Measurements from ENCODE around the gene TIAM1.

The TIAM1 gene, protein sequence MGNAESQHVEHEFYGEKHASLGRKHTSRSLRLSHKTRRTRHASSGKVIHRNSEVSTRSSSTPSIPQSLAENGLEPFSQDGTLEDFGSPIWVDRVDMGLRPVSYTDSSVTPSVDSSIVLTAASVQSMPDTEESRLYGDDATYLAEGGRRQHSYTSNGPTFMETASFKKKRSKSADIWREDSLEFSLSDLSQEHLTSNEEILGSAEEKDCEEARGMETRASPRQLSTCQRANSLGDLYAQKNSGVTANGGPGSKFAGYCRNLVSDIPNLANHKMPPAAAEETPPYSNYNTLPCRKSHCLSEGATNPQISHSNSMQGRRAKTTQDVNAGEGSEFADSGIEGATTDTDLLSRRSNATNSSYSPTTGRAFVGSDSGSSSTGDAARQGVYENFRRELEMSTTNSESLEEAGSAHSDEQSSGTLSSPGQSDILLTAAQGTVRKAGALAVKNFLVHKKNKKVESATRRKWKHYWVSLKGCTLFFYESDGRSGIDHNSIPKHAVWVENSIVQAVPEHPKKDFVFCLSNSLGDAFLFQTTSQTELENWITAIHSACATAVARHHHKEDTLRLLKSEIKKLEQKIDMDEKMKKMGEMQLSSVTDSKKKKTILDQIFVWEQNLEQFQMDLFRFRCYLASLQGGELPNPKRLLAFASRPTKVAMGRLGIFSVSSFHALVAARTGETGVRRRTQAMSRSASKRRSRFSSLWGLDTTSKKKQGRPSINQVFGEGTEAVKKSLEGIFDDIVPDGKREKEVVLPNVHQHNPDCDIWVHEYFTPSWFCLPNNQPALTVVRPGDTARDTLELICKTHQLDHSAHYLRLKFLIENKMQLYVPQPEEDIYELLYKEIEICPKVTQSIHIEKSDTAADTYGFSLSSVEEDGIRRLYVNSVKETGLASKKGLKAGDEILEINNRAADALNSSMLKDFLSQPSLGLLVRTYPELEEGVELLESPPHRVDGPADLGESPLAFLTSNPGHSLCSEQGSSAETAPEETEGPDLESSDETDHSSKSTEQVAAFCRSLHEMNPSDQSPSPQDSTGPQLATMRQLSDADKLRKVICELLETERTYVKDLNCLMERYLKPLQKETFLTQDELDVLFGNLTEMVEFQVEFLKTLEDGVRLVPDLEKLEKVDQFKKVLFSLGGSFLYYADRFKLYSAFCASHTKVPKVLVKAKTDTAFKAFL (N-terminal part only)

DNA sequence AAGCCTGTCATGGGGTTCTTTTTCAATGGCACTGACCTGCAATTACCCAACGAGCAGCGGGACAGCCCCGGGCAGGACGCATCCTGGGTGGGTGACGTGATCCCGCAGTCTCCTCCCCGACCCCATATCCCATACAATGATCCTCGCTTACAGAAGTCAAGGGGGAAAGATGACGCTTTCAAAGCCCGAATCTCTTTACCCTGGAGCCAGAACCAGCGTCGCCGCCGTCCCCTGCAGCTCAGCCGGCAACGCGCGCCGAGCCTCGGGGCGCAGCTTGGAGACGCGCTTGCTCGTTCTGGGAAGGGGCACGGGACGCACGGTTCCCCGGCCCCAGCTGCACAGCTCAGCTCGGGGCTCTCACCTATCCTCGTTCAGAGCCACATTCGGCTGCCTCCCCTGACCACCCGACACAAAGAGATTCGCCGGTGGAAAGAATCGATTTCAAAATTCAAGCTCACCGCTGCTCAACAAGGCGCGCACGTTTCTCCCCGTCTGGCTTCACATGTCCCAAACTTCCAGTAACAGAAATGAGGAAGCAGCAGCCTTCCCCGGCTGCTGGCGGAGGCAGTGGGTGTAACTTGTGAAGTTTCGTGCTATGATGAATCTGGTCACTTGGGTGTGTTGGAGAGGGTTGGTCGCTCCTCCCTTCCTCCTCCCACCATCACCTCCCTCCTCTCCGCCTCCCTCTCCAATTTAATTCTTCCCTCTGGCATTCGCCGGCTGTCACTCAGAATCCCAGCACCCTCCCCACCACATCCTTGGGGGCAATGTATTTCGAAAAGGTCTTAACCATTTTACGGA lies at the start of gene TIAM1:
Gene TIAM1, minus strand, starts transcription at position 582 of the 801 bp plus-strand sequence. CDS start 77,289 bp downstream, outside the sequence.
- Mint-ChIP-seq H3K9me3 (no peaks in the 10 kb centered on the region), H3K27ac (peak within 1 kb of the TSS; percentile 99), H3K27me3 (peaks cover 5% of the 10 kb centered on the region), H3K4me1 (ENCODE audit: low read depth) (peaks cover 49% of the 10 kb centered on the region), H3K36me3 (ENCODE audit: low read depth) (peaks cover 28% of the 10 kb centered on the region), H3K4me3 (peak within 1 kb of the TSS; percentile 100)
- intact Hi-C loops (cut with micrococcal nuclease): loop anchor here (5.0 kb wide), 1 partner anchor 242 kb away; no protein-coding TSS in a partner anchor

DNA sequence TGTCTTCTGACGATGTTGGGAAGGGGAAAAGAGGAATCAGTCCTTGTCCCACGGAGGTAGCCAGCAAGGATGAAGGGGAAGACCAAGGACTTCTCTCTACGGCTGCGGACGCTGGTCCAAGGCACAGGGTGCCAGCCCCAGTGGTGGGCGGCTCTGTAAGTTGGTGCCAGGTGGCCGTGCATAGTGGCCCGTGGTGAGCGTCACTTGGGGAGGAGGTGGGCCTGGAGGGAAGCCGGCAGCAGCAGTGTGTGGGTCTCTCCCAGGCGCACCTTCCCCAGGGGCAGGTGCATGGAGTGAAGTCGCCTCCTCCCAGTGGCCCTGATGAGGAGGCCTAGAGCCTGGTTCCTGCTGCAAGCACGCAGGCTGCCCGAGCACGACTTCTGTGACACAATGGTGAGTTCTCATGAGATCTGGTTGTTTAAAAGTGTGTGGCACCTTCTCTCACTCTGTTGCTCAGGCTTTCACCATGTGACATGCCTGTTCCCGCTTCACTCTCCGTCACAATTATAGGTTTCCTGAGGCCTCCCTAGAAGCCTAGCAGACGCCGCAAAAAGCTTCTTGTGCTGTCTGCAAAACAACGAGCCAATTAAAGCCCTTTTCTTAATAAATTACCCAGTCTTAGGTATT lies 43.6 kb upstream of the TIAM1 start:
- intact Hi-C loops (cut with micrococcal nuclease): no loop called here
- peaks cover 2% of the 10 kb centered on the region for H3K27me3 Mint-ChIP-seq
- H3K9me3 Mint-ChIP-seq: peaks cover 4% of the 10 kb centered on the region
- no peak overlapping the region for H3K4me3 Mint-ChIP-seq
- H3K36me3 Mint-ChIP-seq (ENCODE audit: low read depth): no peaks in the 10 kb centered on the region
- no peak overlapping the region for H3K27ac Mint-ChIP-seq
- H3K4me1 Mint-ChIP-seq (ENCODE audit: low read depth): peaks cover 2% of the 10 kb centered on the region

DNA sequence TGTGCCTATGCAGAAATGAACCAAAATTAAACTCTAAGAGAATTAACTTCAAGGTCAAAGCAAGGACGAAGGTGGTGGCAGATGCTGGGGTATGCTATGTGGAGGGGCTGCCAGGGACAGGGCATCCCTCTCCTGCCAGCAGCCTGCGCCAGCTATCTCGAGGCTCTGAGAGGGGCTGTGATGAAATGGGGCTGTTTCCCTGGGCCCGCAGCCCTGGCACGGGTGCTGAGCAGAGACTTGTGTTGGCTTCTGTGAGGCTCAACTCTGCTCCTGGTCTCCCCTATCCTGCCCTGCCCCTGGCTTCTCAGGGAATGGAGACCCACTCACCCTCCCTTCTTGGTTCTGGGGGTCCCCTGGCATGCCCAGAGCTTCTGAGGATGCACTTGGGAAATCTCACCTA lies 41.9 kb upstream of the TIAM1 start:
- H3K27ac Mint-ChIP-seq: no peak overlapping the region
- no peaks in the 10 kb centered on the region for H3K36me3 Mint-ChIP-seq (ENCODE audit: low read depth)
- no peaks in the 10 kb centered on the region for H3K9me3 Mint-ChIP-seq
- no peaks in the 10 kb centered on the region for H3K4me1 Mint-ChIP-seq (ENCODE audit: low read depth)
- H3K4me3 Mint-ChIP-seq: no peak overlapping the region
- intact Hi-C loops (cut with micrococcal nuclease): no loop called here
- peaks cover 8% of the 10 kb centered on the region for H3K27me3 Mint-ChIP-seq

DNA sequence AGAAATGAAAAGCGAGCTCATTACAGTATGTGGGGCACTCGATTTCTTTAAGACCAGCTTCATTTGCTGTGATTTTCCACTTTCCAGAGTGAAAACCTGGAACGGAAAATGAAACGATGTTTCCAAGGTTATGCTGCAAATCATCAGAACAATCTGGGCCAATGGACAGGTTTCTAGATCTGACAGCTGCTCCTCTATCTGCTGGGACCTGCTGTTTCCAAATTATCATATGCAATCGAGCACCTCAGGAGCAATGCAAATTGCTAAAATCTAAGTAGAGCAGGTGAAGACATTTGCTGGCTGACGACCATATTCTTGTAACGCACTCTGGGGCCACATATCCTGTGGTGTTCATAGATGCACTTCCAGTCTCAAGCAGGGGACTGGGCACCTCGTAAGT lies 39.7 kb upstream of the TIAM1 start:
- Mint-ChIP-seq H3K27me3 (peaks cover 10% of the 10 kb centered on the region), H3K9me3 (no peaks in the 10 kb centered on the region), H3K36me3 (ENCODE audit: low read depth) (no peaks in the 10 kb centered on the region), H3K27ac (no peak overlapping the region), H3K4me3 (no peak overlapping the region), H3K4me1 (ENCODE audit: low read depth) (no peaks in the 10 kb centered on the region)
- intact Hi-C loops (cut with micrococcal nuclease): no loop called here

DNA sequence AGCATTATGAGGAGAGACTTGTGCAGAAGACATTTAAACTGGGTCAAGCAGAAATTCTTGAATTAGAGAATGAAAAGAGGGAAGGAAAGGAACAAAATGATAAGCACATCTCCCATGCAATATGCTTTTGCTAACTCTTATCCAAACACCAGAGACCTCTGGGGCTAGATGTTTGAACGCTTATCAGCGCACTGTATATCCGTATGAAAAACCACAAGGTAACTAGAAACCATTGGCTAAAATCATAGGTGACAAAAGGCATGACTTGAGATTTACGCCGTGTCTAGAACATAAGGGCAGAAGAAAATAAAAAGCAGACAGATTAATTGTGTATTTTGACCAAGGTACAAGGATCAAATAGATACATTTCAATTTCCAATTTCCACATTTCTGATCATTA lies 38.0 kb upstream of the TIAM1 start:
- no peaks in the 10 kb centered on the region for H3K4me1 Mint-ChIP-seq (ENCODE audit: low read depth)
- H3K4me3 Mint-ChIP-seq: no peak overlapping the region
- H3K27me3 Mint-ChIP-seq: peaks cover 10% of the 10 kb centered on the region
- no peaks in the 10 kb centered on the region for H3K36me3 Mint-ChIP-seq (ENCODE audit: low read depth)
- no peak overlapping the region for H3K27ac Mint-ChIP-seq
- intact Hi-C loops (cut with micrococcal nuclease): no loop called here
- no peaks in the 10 kb centered on the region for H3K9me3 Mint-ChIP-seq

DNA sequence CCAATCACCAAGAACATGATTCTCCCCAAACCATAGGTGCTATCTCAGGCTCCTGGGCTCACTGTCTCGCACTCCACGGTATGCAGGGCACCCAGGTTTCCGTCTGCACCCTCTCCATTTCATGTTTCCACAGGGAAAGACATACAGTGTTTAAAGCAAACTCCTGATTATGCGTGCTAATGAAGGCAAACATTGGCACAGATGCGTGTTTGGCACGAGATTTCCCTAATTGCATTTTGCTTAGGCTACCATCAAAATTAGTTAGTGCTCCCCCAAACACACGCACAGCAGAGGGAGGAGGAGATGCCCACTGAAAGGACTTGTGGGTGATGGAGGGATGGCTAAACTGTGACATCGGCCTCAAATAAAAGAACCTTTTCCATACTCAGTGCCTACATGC lies 32.2 kb upstream of the TIAM1 start:
- Mint-ChIP-seq H3K4me3 (no peak overlapping the region), H3K27ac (no peak overlapping the region), H3K4me1 (ENCODE audit: low read depth) (no peaks in the 10 kb centered on the region), H3K36me3 (ENCODE audit: low read depth) (no peaks in the 10 kb centered on the region), H3K9me3 (no peaks in the 10 kb centered on the region), H3K27me3 (peaks cover 9% of the 10 kb centered on the region)
- intact Hi-C loops (cut with micrococcal nuclease): no loop called here

DNA sequence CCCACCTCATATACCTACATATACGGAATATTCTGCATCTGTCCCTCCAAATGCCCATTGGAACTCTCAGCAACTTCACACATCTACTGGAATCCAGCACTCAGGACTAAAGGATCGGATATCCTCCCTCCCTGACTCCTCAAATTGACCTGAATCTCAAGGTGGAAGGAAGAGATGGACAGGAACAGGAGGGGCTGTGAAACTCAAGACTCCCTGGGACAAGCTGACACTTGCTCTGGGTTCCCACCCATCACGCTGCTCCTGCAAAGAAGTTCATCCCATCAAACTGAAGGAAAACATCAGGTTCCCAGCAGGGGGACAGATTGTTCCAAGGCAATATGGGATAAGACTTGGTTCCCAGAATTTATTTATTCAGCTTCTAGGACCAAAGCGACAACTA lies 30.3 kb upstream of the TIAM1 start:
- Mint-ChIP-seq H3K4me3 (no peak overlapping the region), H3K27ac (no peak overlapping the region), H3K36me3 (ENCODE audit: low read depth) (no peaks in the 10 kb centered on the region), H3K27me3 (peaks cover 6% of the 10 kb centered on the region), H3K4me1 (ENCODE audit: low read depth) (no peaks in the 10 kb centered on the region), H3K9me3 (no peaks in the 10 kb centered on the region)
- intact Hi-C loops (cut with micrococcal nuclease): no loop called here

DNA sequence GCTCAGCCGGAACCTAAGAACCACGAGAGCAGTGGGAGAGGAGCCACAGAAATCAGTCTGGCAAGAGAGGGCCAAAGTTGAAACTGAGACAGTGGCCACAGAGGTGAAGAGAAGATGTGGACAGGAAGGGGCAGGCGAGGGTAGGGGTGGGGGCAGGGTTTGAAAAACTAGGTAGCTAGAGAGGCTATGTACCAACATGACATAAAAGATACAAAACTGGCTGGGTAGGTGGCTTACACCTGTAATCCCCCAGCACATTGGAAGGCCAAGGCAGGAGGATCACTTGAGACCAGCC lies 28.4 kb upstream of the TIAM1 start:
- Mint-ChIP-seq H3K4me1 (ENCODE audit: low read depth) (no peaks in the 10 kb centered on the region), H3K36me3 (ENCODE audit: low read depth) (no peaks in the 10 kb centered on the region), H3K27ac (no peak overlapping the region), H3K4me3 (no peak overlapping the region), H3K27me3 (peaks cover 6% of the 10 kb centered on the region), H3K9me3 (no peaks in the 10 kb centered on the region)
- intact Hi-C loops (cut with micrococcal nuclease): no loop called here

DNA sequence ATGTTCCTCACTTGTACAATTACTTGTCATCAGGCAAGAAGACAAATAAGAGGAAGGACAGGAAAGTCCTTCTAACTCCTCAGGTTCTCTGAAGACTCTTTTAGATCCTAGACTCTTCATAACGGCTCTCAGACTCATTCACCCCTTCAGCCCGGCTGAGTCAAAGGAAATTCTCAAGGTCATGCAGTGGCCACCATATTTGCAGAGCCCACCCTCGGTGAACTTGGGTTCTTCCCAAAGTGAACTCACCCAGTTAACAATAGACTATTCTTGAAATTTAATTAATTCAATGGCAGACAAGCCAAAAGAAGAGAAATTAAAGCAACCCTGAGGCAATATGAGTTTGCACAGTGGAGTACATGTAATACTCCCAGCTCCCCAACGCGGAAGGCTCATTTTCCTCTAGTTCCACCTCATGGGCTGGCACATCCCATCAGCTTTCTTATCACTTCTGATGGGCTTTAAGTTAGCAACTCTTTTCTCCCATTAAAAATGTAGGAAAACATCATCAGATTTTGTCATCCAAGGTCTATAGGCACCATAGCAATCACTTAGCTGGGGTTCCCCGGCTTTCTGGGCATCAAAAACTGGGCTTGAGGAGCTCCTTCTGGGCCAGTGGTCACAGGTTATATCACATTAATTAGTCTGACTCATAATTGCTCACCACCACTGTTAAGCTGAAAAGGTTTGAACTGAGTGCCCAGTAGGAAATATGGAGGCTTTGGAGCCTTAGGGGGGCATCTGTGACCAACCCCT lies 27.8 kb upstream of the TIAM1 start:
- no peaks in the 10 kb centered on the region for H3K4me1 Mint-ChIP-seq (ENCODE audit: low read depth)
- no peak overlapping the region for H3K27ac Mint-ChIP-seq
- no peak overlapping the region for H3K4me3 Mint-ChIP-seq
- intact Hi-C loops (cut with micrococcal nuclease): no loop called here
- H3K27me3 Mint-ChIP-seq: peaks cover 6% of the 10 kb centered on the region
- no peaks in the 10 kb centered on the region for H3K36me3 Mint-ChIP-seq (ENCODE audit: low read depth)
- H3K9me3 Mint-ChIP-seq: no peaks in the 10 kb centered on the region

DNA sequence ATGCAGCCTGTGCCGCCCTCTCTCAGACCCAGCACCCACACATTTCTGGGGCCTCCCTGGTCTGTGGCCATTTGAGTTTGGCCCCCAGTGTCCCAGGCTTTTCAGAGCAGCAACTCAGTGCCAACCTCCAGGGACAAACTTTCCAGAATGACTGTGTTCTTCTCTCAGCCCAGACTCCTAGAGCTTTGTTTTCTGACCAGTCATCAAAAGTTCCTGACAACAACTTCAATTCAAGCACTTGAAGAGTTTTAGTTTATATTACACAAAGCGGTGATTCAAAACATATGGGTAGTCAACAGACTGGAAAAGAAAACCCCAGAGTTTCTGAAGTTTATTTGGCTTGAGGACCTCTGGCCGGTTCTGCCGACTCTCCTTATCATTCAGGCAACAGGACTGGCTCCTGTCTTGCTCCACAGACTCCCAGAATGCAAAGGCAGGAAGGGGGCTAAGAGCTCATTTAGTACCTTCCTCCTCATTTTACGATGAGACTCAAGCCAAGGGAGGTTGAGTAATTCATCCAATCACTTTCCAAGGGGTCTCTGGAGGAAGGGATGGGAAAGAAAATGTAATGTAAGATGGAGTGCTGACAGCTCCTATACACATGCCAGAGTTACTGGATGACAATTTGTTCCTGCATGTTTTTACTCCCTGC lies 27.0 kb upstream of the TIAM1 start:
- no peaks in the 10 kb centered on the region for H3K36me3 Mint-ChIP-seq (ENCODE audit: low read depth)

DNA sequence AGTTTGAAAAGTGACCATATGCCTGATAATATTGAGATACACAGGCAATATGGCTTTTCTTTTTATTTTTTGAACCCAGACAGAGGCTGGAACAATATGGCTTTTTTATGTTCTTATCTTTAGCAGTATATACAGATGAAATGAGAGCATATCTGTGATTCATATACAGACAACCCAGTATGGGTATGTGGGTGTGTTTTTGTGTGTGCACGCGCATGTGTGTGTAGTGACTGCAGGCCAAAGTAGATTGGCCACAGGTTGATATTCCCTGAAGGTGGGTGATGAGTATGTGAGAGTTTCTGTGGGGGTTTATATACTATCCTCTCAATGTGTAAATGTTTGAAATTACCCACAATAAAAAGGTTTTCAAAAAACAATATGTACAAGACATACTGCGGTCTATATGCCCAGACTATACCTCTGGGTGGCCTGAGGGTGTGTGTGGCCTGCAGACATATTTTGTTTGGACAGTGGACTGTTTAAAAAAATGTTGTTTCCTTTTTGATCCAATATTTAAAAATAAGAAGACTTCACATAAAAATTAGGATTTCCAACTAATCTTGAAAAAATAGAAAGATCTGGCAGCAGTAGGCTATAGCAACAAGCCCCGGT lies 26.3 kb upstream of the TIAM1 start:
- H3K27ac Mint-ChIP-seq: no peak overlapping the region
- H3K27me3 Mint-ChIP-seq: peaks cover 6% of the 10 kb centered on the region
- H3K4me1 Mint-ChIP-seq (ENCODE audit: low read depth): no peaks in the 10 kb centered on the region
- intact Hi-C loops (cut with micrococcal nuclease): no loop called here
- H3K4me3 Mint-ChIP-seq: no peak overlapping the region
- H3K36me3 Mint-ChIP-seq (ENCODE audit: low read depth): no peaks in the 10 kb centered on the region
- H3K9me3 Mint-ChIP-seq: no peaks in the 10 kb centered on the region

More for the DNA sequence above, 27.0 kb upstream of the TIAM1 start:
- no peaks in the 10 kb centered on the region for H3K9me3 Mint-ChIP-seq
- no peaks in the 10 kb centered on the region for H3K4me1 Mint-ChIP-seq (ENCODE audit: low read depth)
- peaks cover 6% of the 10 kb centered on the region for H3K27me3 Mint-ChIP-seq
- intact Hi-C loops (cut with micrococcal nuclease): no loop called here
- H3K27ac Mint-ChIP-seq: no peak overlapping the region
- H3K4me3 Mint-ChIP-seq: no peak overlapping the region

DNA sequence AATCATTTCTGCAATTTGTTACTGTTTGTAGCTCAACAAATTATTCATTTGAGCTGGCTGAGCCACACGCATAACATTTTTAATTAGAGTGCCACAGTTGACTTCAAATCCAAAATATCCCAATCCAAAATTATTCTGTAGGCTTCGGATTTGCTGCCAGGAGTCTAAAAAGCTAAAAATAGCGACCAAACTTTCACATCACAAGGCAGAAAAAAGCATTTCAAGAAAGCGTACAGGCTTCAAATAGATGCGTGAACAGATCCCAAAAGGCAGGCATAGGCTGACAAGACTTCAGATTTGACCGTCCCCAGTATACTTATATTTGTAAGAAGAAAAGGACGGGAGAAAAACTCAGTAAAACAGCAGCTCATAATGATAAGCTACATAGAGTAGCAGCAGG lies 24.3 kb upstream of the TIAM1 start:
- Mint-ChIP-seq H3K27me3 (peaks cover 5% of the 10 kb centered on the region), H3K9me3 (no peaks in the 10 kb centered on the region), H3K27ac (no peak overlapping the region)

More for the DNA sequence above, 24.3 kb upstream of the TIAM1 start:
- intact Hi-C loops (cut with micrococcal nuclease): no loop called here
- no peak overlapping the region for H3K4me3 Mint-ChIP-seq
- peaks cover 11% of the 10 kb centered on the region for H3K4me1 Mint-ChIP-seq (ENCODE audit: low read depth)
- H3K36me3 Mint-ChIP-seq (ENCODE audit: low read depth): no peaks in the 10 kb centered on the region
